ENCODE data around the gene GPC1.

GPC1 gene

GRCh38 chr2:240498958-240499260 is 63.4 kb downstream of the GPC1 start (continued):
- TF ChIP-seq ZNF70 (CRISPR knock-in tag; IDR thresholded peaks at IDR 0.05) (no peak), ZC3H10 (CRISPR knock-in tag; IDR thresholded peaks at IDR 0.05) (no peak), RARB (CRISPR knock-in tag; IDR thresholded peaks at IDR 0.05) (no peak), ZFP30 (CRISPR knock-in tag; IDR thresholded peaks at IDR 0.05) (no peak)

- no peak for ATAC-seq
- TF ChIP-seq PPARA (CRISPR knock-in tag; IDR thresholded peaks at IDR 0.05; ENCODE audit: borderline replicate concordance) = no peak
- no peak for TF ChIP-seq BACH2 (CRISPR knock-in tag; IDR thresholded peaks at IDR 0.05; ENCODE audit: borderline replicate concordance)
- no peak for TF ChIP-seq OSR1 (CRISPR knock-in tag; IDR thresholded peaks at IDR 0.05)
- no peak for TF ChIP-seq ZNF565 (CRISPR knock-in tag; conservative IDR thresholded peaks at IDR 0.05; ENCODE audit: low read depth)
- no peak for TF ChIP-seq ZFP3 (CRISPR knock-in tag; IDR thresholded peaks at IDR 0.05)
- TF ChIP-seq ZC3H10 (CRISPR knock-in tag; IDR thresholded peaks at IDR 0.05) = no peak
- no peak for TF ChIP-seq ARNTL (CRISPR knock-in tag; IDR thresholded peaks at IDR 0.05; ENCODE audit: borderline replicate concordance, low read depth)
- TF ChIP-seq ISL1 (CRISPR knock-in tag; IDR thresholded peaks at IDR 0.05) = no peak
- TF ChIP-seq ZNF70 (CRISPR knock-in tag; IDR thresholded peaks at IDR 0.05) = no peak
- no peak for TF ChIP-seq TSHZ2 (CRISPR knock-in tag; IDR thresholded peaks at IDR 0.05)
Observed at GRCh38 chr2:240499309-240500301, 64.1 kb downstream of the GPC1 start.

- ATAC-seq = no peak; the same call in 2 of the 3 replicates
- no peak for TF ChIP-seq CSDC2 (CRISPR knock-in tag; IDR thresholded peaks at IDR 0.05)
- TF ChIP-seq GLIS3 (CRISPR knock-in tag; IDR thresholded peaks at IDR 0.05) = no peak
- TF ChIP-seq ZNF8 (CRISPR knock-in tag; IDR thresholded peaks at IDR 0.05) = no peak
- no peak for TF ChIP-seq TSHZ2 (CRISPR knock-in tag; IDR thresholded peaks at IDR 0.05)
- TF ChIP-seq ISL1 (CRISPR knock-in tag; IDR thresholded peaks at IDR 0.05) = no peak
- no peak for TF ChIP-seq PATZ1 (CRISPR knock-in tag; IDR thresholded peaks at IDR 0.05; ENCODE audit: borderline replicate concordance)
- TF ChIP-seq TOX (CRISPR knock-in tag; IDR thresholded peaks at IDR 0.05; ENCODE audit: borderline replicate concordance) = no peak
- TF ChIP-seq POU6F1 (CRISPR knock-in tag; IDR thresholded peaks at IDR 0.05; ENCODE audit: borderline replicate concordance, low read depth) = no peak
- TF ChIP-seq ZFP30 (CRISPR knock-in tag; IDR thresholded peaks at IDR 0.05) = no peak
- TF ChIP-seq CREB5 (CRISPR knock-in tag; IDR thresholded peaks at IDR 0.05; ENCODE audit: low read depth) = no peak
- TF ChIP-seq PPARA (CRISPR knock-in tag; IDR thresholded peaks at IDR 0.05; ENCODE audit: borderline replicate concordance) = no peak
- TF ChIP-seq ZNF565 (CRISPR knock-in tag; conservative IDR thresholded peaks at IDR 0.05; ENCODE audit: low read depth) = no peak
- TF ChIP-seq ZC3H10 (CRISPR knock-in tag; IDR thresholded peaks at IDR 0.05) = no peak
- TF ChIP-seq RARB (CRISPR knock-in tag; IDR thresholded peaks at IDR 0.05) = no peak
- no peak for TF ChIP-seq TCF4 (CRISPR knock-in tag; IDR thresholded peaks at IDR 0.05; ENCODE audit: borderline replicate concordance)
- no peak for TF ChIP-seq OSR1 (CRISPR knock-in tag; IDR thresholded peaks at IDR 0.05)
- no peak for TF ChIP-seq ESRRG (CRISPR knock-in tag; IDR thresholded peaks at IDR 0.05)
Observed at GRCh38 chr2:240500561-240501423, 65.3 kb downstream of the GPC1 start.
